ENCODE data around the gene PAQR9. TPM values are rescaled to one million over a fixed set of nuclear protein-coding genes. Genes with fewer than 3 reads are reported as not detected.
A peak's percentile ranks its signal among the peaks of the same experiment; 100 is the strongest.

Gene PAQR9
- total RNA-seq, 1 donor from 2014 or later = 0.23 TPM

GRCh38 chr3:142961539-142961938 is 1.9 kb downstream of the PAQR9 start:
- no peak overlapping the region for H3K27ac ChIP-seq (ENCODE audit: low read depth, low read length)
- H2AFZ ChIP-seq (ENCODE audit: low read depth, low read length) = no peak overlapping the region
- no peak for TF ChIP-seq CTCF (IDR thresholded peaks at IDR 0.05; ENCODE audit: insufficient read depth, low read depth, low read length)
- TF ChIP-seq EZH2 (IDR thresholded peaks at IDR 0.05; ENCODE audit: insufficient read depth, low read length) = no peak
- peaks cover 27% of the 10 kb centered on the region for H3K27me3 Mint-ChIP-seq (ENCODE audit: low read depth, unreplicated experiment)
- no peaks in the 10 kb centered on the region for H4K20me1 ChIP-seq (ENCODE audit: insufficient read depth, low read length)
- H3K36me3 Mint-ChIP-seq (ENCODE audit: low read depth, unreplicated experiment) = peaks cover 2% of the 10 kb centered on the region
- H3K4me3 Mint-ChIP-seq (ENCODE audit: unreplicated experiment) = peak overlapping the region; percentile 85
- no peak for FAIRE-seq
- no peak overlapping the region for H3K4me2 ChIP-seq (ENCODE audit: low read length)
- peaks cover 10% of the 10 kb centered on the region for H3K27me3 ChIP-seq (ENCODE audit: insufficient read depth, low read length)
- no peak for DNase-seq (ENCODE audit: low read depth)
- no peak overlapping the region for H3K4me3 ChIP-seq (ENCODE audit: insufficient read depth, low read depth, low read length)
- H3K79me2 ChIP-seq (ENCODE audit: insufficient read depth, low read length) = no peaks in the 10 kb centered on the region
- no peak overlapping the region for H3K27ac Mint-ChIP-seq (ENCODE audit: unreplicated experiment)
- H3K9me3 Mint-ChIP-seq (ENCODE audit: unreplicated experiment) = peaks cover 3% of the 10 kb centered on the region
- no peak overlapping the region for H3K9ac ChIP-seq (ENCODE audit: low read length)
- peaks cover 7% of the 10 kb centered on the region for H3K9me3 ChIP-seq (ENCODE audit: insufficient read depth, low read depth, low read length)
- no peaks in the 10 kb centered on the region for H3K36me3 ChIP-seq (ENCODE audit: insufficient read depth, low read length)
- H3K4me1 ChIP-seq (ENCODE audit: insufficient read depth, low read length) = peaks cover 10% of the 10 kb centered on the region
- H3K4me1 Mint-ChIP-seq (ENCODE audit: low read depth, unreplicated experiment) = peaks cover 10% of the 10 kb centered on the region

GRCh38 chr3:142960322-142960850 is 3.1 kb downstream of the PAQR9 start:
- Mint-ChIP-seq H3K9me3 (ENCODE audit: unreplicated experiment) (peaks cover 3% of the 10 kb centered on the region), H3K4me3 (ENCODE audit: unreplicated experiment) (no peak overlapping the region), H3K27me3 (ENCODE audit: low read depth, unreplicated experiment) (peaks cover 26% of the 10 kb centered on the region), H3K36me3 (ENCODE audit: low read depth, unreplicated experiment) (peaks cover 2% of the 10 kb centered on the region), H3K27ac (ENCODE audit: unreplicated experiment) (no peak overlapping the region), H3K4me1 (ENCODE audit: low read depth, unreplicated experiment) (peaks cover 10% of the 10 kb centered on the region)
- Histone ChIP-seq H3K36me3 (ENCODE audit: insufficient read depth, low read length) (no peaks in the 10 kb centered on the region), H2AFZ (ENCODE audit: low read depth, low read length) (no peak overlapping the region), H3K27ac (ENCODE audit: low read depth, low read length) (no peak overlapping the region), H3K4me2 (ENCODE audit: low read length) (no peak overlapping the region), H3K4me1 (ENCODE audit: insufficient read depth, low read length) (peaks cover 10% of the 10 kb centered on the region), H3K9me3 (ENCODE audit: insufficient read depth, low read depth, low read length) (peaks cover 7% of the 10 kb centered on the region), H3K79me2 (ENCODE audit: insufficient read depth, low read length) (no peaks in the 10 kb centered on the region), H3K4me3 (ENCODE audit: insufficient read depth, low read depth, low read length) (no peak overlapping the region), H3K9ac (ENCODE audit: low read length) (no peak overlapping the region), H4K20me1 (ENCODE audit: insufficient read depth, low read length) (no peaks in the 10 kb centered on the region), H3K27me3 (ENCODE audit: insufficient read depth, low read length) (peaks cover 3% of the 10 kb centered on the region)
- TF ChIP-seq EZH2 (IDR thresholded peaks at IDR 0.05; ENCODE audit: insufficient read depth, low read length) = no peak
- TF ChIP-seq CTCF (IDR thresholded peaks at IDR 0.05; ENCODE audit: insufficient read depth, low read depth, low read length) = no peak
- DNase-seq (ENCODE audit: low read depth) (no peak), FAIRE-seq (no peak)

GRCh38 chr3:142958707-142959106 is 4.8 kb downstream of the PAQR9 start:
- Mint-ChIP-seq H3K27ac (ENCODE audit: unreplicated experiment) (no peak overlapping the region), H3K4me3 (ENCODE audit: unreplicated experiment) (no peak overlapping the region), H3K36me3 (ENCODE audit: low read depth, unreplicated experiment) (no peaks in the 10 kb centered on the region), H3K9me3 (ENCODE audit: unreplicated experiment) (peaks cover 3% of the 10 kb centered on the region), H3K4me1 (ENCODE audit: low read depth, unreplicated experiment) (peaks cover 7% of the 10 kb centered on the region), H3K27me3 (ENCODE audit: low read depth, unreplicated experiment) (peaks cover 17% of the 10 kb centered on the region)
- Histone ChIP-seq H3K4me2 (ENCODE audit: low read length) (peak overlapping the region; percentile 47), H4K20me1 (ENCODE audit: insufficient read depth, low read length) (no peaks in the 10 kb centered on the region), H2AFZ (ENCODE audit: low read depth, low read length) (no peak overlapping the region), H3K4me3 (ENCODE audit: insufficient read depth, low read depth, low read length) (no peak overlapping the region), H3K79me2 (ENCODE audit: insufficient read depth, low read length) (no peaks in the 10 kb centered on the region), H3K9me3 (ENCODE audit: insufficient read depth, low read depth, low read length) (peaks cover 7% of the 10 kb centered on the region), H3K27ac (ENCODE audit: low read depth, low read length) (no peak overlapping the region), H3K27me3 (ENCODE audit: insufficient read depth, low read length) (peaks cover 3% of the 10 kb centered on the region), H3K4me1 (ENCODE audit: insufficient read depth, low read length) (peaks cover 6% of the 10 kb centered on the region), H3K9ac (ENCODE audit: low read length) (no peak overlapping the region), H3K36me3 (ENCODE audit: insufficient read depth, low read length) (no peaks in the 10 kb centered on the region)
- peak; percentile 20 for FAIRE-seq
- peak; percentile 72 for DNase-seq (ENCODE audit: low read depth)
- no peak for TF ChIP-seq CTCF (IDR thresholded peaks at IDR 0.05; ENCODE audit: insufficient read depth, low read depth, low read length)
- no peak for TF ChIP-seq EZH2 (IDR thresholded peaks at IDR 0.05; ENCODE audit: insufficient read depth, low read length)
